IgD-negative memory B cell (primary cell): ENCODE results near the gene SIPA1L3. TPM values are rescaled to one million over a fixed set of nuclear protein-coding genes. Genes with fewer than 3 reads are reported as not detected.

Experiments used
- H3K27ac Mint-ChIP-seq, 3 donors: one replicate each; pipeline ENCODE4 v1.8.0; 2020 to 2022; ENCODE audit warnings: mild to moderate bottlenecking in 3 of 3, mixed read lengths in 3 of 3, moderate library complexity in 1 of 3
- H3K27me3 Mint-ChIP-seq: one replicate; pipeline ENCODE4 v1.8.0; 2021; ENCODE audit warnings: mixed read lengths
- H3K36me3 Mint-ChIP-seq: one replicate; pipeline ENCODE4 v1.8.0; 2020; ENCODE audit warnings: mild to moderate bottlenecking, mixed read lengths
- H3K4me1 Mint-ChIP-seq, 3 donors: one replicate each; pipeline ENCODE4 v1.8.0; 2020 to 2022; ENCODE audit warnings: mixed read lengths in 3 of 3, mild to moderate bottlenecking in 1 of 3
- H3K4me3 Mint-ChIP-seq, 4 donors: one replicate each; pipeline ENCODE4 v1.8.0; 2020 to 2022; ENCODE audit warnings: mild to moderate bottlenecking in 4 of 4, mixed read lengths in 4 of 4, moderate library complexity in 3 of 4
- H3K9me3 Mint-ChIP-seq, 3 donors: one replicate each; pipeline ENCODE4 v1.8.0; 2020 to 2021; ENCODE audit warnings: mixed read lengths in 3 of 3, mild to moderate bottlenecking in 1 of 3
- polyA plus RNA-seq: library from polyadenylated mRNA; unstranded; fragments of 300-500 nt; fragmentation: Illumina TruSeq; gene quantifications from one replicate; pipeline ENCODE4 v1.2.3, GENCODE V29; 2021

Gene SIPA1L3
- polyA plus RNA-seq, 1 donor from 2014 or later: 13.6 TPM

DNA sequence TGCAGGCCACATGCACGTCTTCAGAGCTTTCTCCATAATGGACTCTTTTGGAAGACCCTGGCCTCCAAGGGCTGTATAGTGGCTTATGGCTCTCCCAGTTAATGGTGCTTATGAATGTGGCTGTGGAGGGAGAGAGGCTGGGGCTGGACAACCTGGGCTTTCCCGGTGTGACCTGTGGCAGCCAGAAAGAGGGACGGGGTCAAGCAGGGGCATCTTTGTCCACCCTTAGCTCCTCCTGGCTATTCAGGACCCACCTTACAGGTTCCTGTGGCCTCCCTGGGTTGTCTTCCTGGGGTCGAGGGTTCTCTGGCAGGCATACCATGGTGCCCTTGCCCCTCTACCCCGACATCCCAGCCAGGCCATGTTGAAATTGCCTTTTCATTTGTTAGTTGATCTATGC lies 75.6 kb downstream of the SIPA1L3 start:
- Mint-ChIP-seq H3K4me1 (peaks cover 59 to 70% (median 65%) of the 10 kb centered on the region in 3 donors), H3K27me3 (peaks cover 1% of the 10 kb centered on the region), H3K4me3 (no peak overlapping the region), H3K27ac (peak overlapping the region in 2 of 3 donors; percentile 80 to 88), H3K9me3 (no peaks in the 10 kb centered on the region), H3K36me3 (peaks cover 1% of the 10 kb centered on the region)

DNA sequence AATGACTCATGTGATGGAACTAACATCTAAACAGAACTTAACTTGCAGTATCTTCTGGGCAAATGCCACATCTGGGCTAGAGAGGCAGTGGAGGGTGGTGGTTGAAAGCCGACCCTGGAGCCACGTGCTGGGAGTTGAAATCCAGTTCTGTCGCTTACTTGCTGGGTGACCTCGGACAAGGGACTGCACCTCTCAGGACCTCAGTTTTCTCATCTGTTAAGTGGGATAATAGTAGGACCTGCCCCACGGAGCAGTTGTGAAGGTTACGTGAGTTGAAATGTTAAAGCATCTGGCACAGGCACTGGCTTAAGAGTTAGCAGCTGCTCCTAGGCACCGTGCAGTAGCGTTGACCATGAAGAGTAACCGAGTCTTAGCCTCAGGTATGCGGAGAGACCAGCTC lies 76.1 kb downstream of the SIPA1L3 start:
- H3K27me3 Mint-ChIP-seq: peaks cover 1% of the 10 kb centered on the region
- peak overlapping the region in 2 of 3 donors; percentile 80 to 88 for H3K27ac Mint-ChIP-seq
- peaks cover 1% of the 10 kb centered on the region for H3K36me3 Mint-ChIP-seq
- peaks cover 54 to 68% (median 65%) of the 10 kb centered on the region in 3 donors for H3K4me1 Mint-ChIP-seq
- H3K4me3 Mint-ChIP-seq: peak overlapping the region in 1 of 4 donors; percentile 47
- no peaks in the 10 kb centered on the region for H3K9me3 Mint-ChIP-seq

DNA sequence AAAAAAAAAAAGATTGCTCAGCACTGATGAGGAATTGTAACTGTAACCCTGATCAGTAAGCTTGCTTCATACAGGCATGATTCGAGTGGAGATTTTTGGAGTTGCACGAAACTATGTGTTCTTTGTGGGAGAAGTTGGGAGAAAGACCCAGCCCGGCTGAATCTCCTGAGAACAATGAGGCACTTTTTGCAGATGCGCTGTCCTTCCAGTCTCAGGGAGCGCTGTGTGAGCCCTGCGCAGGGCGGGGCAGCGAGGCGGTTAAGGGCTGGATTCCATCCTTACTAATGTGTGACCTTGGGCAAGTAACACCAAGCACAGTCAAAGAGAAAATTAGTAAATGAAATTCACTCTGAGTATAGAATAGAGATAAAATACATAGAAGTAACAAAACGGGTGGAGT lies 76.9 kb downstream of the SIPA1L3 start:
- H3K27ac Mint-ChIP-seq: peak overlapping the region; percentile 35 to 94 (median 88)
- H3K27me3 Mint-ChIP-seq: peaks cover 1% of the 10 kb centered on the region
- H3K4me1 Mint-ChIP-seq: peaks cover 53 to 67% (median 61%) of the 10 kb centered on the region in 3 donors
- H3K36me3 Mint-ChIP-seq: peaks cover 1% of the 10 kb centered on the region
- no peak overlapping the region for H3K4me3 Mint-ChIP-seq
- H3K9me3 Mint-ChIP-seq: no peaks in the 10 kb centered on the region

DNA sequence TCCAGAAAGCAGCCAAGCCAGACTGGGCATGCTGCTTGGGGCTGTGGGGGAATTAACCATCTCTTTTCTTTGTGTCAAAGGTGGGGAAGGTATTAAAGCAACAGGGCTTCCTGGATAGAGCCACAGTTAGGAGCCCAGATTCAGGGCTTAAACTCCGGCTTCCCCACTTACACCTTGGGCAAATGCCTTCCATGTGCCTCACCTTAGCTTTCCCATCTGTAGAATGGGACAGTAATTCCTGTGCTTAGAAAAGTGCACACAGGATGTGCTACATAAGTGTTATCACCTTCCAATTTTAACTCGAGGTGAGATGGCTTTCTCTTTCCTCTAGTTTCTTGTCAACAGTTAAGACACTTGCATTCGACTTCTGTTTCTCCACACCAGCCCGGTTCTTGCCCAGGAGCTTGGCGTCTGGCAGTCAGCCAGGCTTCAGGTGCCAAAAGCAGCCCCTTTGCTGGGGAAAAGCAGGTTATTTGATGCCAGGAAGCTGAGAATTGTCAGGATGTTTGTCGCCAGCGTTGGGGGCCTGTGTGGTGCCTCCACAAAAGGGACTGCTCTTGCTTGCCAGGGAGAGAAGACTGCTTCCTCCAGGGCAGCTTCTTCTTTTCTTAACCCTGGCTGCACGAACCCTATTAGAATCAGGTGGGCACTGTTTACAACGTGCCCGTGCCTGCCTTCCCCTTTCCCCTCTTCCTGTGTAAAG lies 79.2 kb downstream of the SIPA1L3 start:
- Mint-ChIP-seq H3K9me3 (no peaks in the 10 kb centered on the region), H3K27ac (peak overlapping the region; percentile 91 to 95 (median 94)), H3K27me3 (no peaks in the 10 kb centered on the region), H3K4me1 (peaks cover 48 to 56% (median 50%) of the 10 kb centered on the region in 3 donors), H3K4me3 (peak overlapping the region; percentile 9 to 90 (median 82)), H3K36me3 (peaks cover 6% of the 10 kb centered on the region)

DNA sequence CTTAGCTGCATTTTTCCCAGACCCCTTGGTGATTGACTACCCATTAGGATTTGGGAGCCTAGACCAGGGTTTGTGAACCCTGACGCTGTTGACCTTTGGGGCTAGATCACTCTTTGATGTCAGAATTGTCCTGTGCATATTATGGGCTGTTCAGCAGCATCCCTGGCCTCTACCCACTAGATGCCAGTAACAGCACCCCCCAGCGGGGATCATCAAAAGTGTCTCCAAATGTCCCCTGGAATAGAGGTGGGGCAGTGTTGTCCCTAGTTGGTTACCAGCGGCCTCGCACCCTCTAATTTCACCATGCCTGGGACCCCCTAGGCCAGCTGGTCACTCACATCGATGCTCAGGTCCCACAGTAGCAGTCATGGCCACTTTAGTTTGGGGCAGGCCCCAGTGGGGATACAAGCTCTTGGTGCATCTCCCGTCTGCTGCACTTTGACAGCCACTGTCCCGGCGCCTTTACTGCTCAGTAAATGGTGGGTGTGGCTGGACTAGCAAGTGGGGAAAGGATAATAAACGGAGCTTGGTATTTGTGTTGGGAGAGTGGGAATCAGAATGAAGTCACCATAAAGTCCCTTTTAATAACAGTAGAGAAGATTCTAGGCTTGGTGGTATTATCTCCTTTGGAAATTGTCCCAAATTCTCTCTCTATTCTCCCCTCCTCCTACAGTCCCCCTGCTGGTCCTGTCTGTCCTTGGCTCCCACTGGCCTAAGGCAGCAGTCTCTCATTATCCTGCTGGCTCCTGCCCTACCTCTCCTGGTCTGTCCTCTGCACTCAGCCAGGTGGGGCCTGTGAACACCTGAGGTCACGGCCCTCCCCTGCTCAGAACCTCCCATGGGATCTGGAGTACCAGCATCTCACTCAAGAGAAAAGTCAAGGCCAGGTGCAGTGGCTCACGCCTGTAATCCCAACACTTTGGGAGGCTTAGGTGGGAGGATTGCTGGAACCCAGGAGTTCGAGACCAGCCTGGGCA lies 80.6 kb downstream of the SIPA1L3 start:
- peak overlapping the region in 1 of 4 donors; percentile 65 for H3K4me3 Mint-ChIP-seq

DNA sequence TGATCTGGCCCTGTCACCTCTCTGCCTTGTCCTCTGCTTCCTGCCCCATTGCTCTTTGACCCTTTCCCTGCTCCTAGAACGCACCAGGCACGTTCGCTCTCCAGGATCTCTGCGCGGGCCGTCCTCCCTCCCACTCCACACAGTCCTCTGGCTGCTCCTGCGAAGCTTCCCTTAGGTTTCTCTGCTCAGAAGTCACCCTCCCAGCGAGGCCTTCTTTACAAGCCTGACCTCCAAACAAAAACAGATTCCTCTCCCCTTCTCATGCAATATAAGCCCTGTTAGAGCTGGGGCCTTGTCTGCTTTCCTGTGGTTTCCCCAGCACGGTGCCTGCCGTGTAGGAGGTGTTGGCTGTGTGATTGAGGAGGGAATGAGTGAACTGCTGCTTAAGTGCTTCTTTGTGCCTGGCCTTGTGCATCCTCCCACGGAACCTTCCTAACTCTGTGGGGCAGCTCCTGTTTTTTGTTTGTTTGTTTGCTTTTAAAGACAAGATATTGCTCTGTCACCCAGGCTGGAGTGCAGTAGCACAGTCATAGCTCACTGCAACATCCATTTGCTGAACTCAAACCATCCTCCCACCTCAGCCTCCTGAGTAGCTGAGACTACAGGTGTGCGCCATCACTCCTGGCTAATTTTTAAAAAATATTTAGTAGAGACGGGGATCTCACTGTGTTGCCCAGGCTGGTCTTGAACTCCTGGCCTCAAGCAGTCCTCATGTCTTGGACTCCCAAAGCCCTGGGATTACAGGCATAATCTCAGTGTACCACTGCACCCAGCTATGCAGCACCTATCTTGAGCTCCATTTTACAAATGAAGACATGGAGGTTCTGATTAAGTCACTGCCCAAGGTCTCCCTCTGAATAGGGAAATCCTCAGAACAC lies 82.0 kb downstream of the SIPA1L3 start:
- Mint-ChIP-seq H3K27ac (peak overlapping the region; percentile 21 to 81 (median 73)), H3K4me1 (peaks cover 45 to 46% (median 46%) of the 10 kb centered on the region in 3 donors), H3K27me3 (no peaks in the 10 kb centered on the region), H3K9me3 (no peaks in the 10 kb centered on the region), H3K36me3 (peaks cover 5% of the 10 kb centered on the region), H3K4me3 (peak overlapping the region in 2 of 4 donors; percentile 8 to 80)

More for the DNA sequence above, 80.6 kb downstream of the SIPA1L3 start:
- Mint-ChIP-seq H3K9me3 (no peaks in the 10 kb centered on the region), H3K36me3 (peaks cover 5% of the 10 kb centered on the region), H3K27ac (peak overlapping the region in 2 of 3 donors; percentile 91 to 94), H3K27me3 (no peaks in the 10 kb centered on the region), H3K4me1 (peaks cover 48 to 53% (median 49%) of the 10 kb centered on the region in 3 donors)

DNA sequence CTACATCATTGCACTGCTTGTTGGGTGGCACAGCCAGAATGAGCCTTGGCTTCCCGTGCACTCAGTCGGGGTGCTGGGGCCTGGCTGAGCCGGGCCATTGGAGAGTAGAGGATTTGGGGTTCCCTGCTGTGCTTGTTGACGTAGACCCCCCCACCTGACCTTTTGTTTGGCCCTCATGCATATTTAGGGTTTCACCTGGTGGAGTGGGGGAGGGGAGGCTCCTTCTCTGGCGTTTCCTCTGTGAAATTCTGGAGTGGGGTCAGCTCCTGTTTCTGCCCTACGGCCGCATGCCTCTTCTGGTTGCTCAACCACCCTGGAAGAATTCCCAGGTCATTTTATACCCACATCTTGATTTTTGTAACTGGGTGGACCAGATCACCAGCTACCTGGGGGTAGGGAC lies 82.8 kb downstream of the SIPA1L3 start:
- no peak overlapping the region for H3K4me3 Mint-ChIP-seq
- H3K27me3 Mint-ChIP-seq: no peaks in the 10 kb centered on the region
- H3K27ac Mint-ChIP-seq: peak overlapping the region in 2 of 3 donors; percentile 10 to 35
- peaks cover 5% of the 10 kb centered on the region for H3K36me3 Mint-ChIP-seq
- no peaks in the 10 kb centered on the region for H3K9me3 Mint-ChIP-seq
- peaks cover 40 to 43% (median 40%) of the 10 kb centered on the region in 3 donors for H3K4me1 Mint-ChIP-seq

DNA sequence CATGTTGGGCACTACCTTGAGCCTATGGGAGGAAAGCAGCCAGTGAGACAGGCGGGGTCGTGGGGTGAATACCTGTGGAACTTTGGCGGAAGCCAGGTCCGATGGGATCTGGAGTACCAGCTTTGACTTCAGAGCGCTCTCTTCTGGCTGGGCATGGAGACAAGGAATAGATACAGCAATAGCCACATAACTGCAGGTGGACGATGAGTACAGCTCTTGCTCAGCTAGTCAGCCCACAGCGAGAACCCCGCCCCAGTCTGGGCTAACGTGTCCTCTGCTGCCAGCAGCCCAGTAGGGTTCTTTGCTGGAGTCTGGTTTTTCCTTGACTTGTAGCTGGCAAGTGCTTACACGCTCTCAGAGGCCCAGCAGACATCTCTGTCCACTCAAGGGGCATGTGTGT lies 83.4 kb downstream of the SIPA1L3 start:
- Mint-ChIP-seq H3K9me3 (no peaks in the 10 kb centered on the region), H3K27me3 (no peaks in the 10 kb centered on the region), H3K27ac (peak overlapping the region in 2 of 3 donors; percentile 10 to 35), H3K36me3 (peaks cover 5% of the 10 kb centered on the region), H3K4me1 (peaks cover 40 to 44% (median 40%) of the 10 kb centered on the region in 3 donors), H3K4me3 (peak overlapping the region in 1 of 4 donors; percentile 23)

DNA sequence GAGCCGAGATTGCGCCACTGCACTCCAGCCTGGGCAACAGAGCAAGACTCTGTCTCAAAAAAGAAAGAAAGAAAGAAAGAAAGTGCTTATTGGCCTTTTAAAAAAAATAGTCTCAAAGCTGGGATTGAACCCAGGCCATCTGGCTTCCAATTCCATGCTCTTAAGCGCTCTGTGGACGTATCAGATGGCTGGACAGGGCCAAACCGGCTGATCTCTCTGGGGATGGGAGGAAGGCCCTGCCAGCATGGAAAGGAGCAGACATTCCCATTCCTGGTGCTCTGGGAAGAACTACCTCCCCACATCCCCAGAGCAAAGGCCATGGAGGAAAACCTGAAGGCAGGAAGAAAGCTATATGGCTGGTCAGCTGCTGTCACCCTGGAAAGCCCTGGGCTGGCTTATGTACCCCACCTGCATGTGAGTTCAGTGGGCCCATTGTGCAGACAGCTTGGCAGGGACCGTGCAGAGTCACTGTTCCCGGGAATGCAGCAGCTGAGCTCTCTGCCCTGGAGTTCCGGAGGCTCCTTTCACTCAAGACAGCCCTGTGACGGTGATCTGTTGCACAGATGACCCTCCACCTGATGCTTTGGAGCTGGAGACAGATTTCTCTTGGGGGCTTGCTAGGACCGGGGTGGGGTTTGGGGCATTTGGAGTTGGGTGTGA lies 84.3 kb downstream of the SIPA1L3 start:
- Mint-ChIP-seq H3K27ac (peak overlapping the region in 2 of 3 donors; percentile 44 to 58), H3K27me3 (no peaks in the 10 kb centered on the region), H3K36me3 (peaks cover 5% of the 10 kb centered on the region), H3K4me1 (peaks cover 35 to 37% (median 37%) of the 10 kb centered on the region in 3 donors), H3K4me3 (peak overlapping the region in 2 of 4 donors; percentile 25 to 60), H3K9me3 (no peaks in the 10 kb centered on the region)

DNA sequence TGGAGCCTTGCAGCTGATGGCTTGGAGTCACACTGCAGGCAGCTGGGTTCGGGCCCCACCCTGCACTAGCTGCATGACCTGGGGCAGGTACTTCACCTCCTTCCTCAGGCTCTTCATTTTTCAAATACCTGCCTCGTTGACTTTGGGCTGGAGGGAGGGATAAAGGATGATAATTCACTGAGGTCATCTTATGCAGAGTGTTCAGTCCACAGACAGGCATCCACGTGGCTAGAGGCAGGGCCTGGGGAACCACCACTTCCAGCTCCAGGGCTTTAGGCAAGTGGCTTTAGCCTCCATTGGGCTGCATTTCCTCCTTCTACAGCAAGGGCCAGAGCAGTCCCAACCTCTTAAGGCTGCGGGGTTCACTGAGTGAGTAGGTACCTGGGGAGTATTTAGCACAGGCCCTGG lies 84.8 kb downstream of the SIPA1L3 start:
- Mint-ChIP-seq H3K4me3 (no peak overlapping the region), H3K27me3 (no peaks in the 10 kb centered on the region), H3K4me1 (peaks cover 30 to 32% (median 31%) of the 10 kb centered on the region in 3 donors), H3K36me3 (peaks cover 5% of the 10 kb centered on the region), H3K9me3 (no peaks in the 10 kb centered on the region), H3K27ac (peak overlapping the region in 1 of 3 donors; percentile 58)

DNA sequence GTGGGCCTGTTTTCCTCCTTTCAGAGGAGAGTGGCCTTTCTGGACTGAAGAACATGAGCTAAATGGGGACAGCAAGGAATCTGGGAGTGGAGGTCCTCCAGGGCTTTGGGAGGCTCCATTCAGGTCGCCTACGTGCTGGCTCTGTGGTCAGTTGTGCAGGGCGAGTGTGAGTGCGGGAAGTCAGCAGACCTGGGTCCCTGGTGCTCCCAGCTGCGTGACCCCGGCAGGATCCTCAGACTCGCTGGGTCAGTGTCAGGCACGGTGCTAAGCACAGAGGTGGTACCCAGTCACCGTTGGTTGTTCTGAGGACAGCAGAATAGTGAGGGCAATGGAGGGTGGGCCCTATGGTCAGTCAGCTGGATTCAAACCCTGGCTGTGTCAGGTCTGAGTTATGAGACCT lies 85.8 kb downstream of the SIPA1L3 start:
- H3K9me3 Mint-ChIP-seq: no peaks in the 10 kb centered on the region
- H3K27ac Mint-ChIP-seq: peak overlapping the region in 1 of 3 donors; percentile 10
- H3K4me1 Mint-ChIP-seq: peaks cover 25 to 26% (median 25%) of the 10 kb centered on the region in 3 donors
- peaks cover 5% of the 10 kb centered on the region for H3K36me3 Mint-ChIP-seq
- no peaks in the 10 kb centered on the region for H3K27me3 Mint-ChIP-seq
- no peak overlapping the region for H3K4me3 Mint-ChIP-seq

DNA sequence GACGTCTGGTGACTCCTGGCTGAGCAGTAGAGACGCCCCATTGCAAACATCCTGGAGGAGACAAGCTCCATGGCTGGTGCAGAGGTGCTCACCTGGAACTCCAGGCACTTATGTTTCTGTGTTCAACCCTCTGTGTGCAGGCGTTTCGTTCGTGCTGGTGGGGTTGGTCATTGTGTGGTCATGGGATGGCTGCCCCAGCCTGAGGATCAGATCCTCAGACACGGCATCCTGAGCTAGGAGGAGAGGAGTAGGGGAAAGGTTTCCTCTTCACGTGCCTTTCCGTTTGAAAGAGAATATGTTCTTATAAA lies 87.8 kb downstream of the SIPA1L3 start:
- H3K9me3 Mint-ChIP-seq: no peaks in the 10 kb centered on the region
- H3K27ac Mint-ChIP-seq: peak overlapping the region in 1 of 3 donors; percentile 85
- H3K27me3 Mint-ChIP-seq: no peaks in the 10 kb centered on the region
- H3K36me3 Mint-ChIP-seq: peaks cover 5% of the 10 kb centered on the region
- H3K4me3 Mint-ChIP-seq: no peak overlapping the region
- H3K4me1 Mint-ChIP-seq: peaks cover 22 to 28% (median 26%) of the 10 kb centered on the region in 3 donors

DNA sequence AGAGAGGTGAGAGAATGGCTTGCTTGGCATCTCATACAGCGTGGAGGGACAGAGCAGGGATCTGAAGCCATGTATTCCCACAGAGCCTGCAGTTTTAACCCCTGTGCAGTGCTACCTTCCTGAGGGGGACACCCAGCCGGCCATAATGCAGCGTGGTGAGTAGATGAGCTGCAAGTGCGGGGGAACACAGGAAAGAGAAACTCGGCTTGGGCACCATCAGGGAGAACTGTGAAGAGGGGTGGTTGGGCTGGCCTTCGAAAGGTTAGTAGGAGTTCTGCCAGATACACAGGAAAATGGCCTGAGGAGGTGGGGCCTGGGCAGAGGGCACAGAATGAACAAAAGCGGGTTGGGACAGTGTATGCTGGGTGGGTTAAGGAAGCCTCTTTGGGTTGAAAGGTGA lies 88.3 kb downstream of the SIPA1L3 start:
- Mint-ChIP-seq H3K27ac (peak overlapping the region in 1 of 3 donors; percentile 85), H3K27me3 (no peaks in the 10 kb centered on the region), H3K4me1 (peaks cover 22 to 26% (median 24%) of the 10 kb centered on the region in 3 donors), H3K36me3 (peaks cover under 1% of the 10 kb centered on the region), H3K4me3 (no peak overlapping the region), H3K9me3 (no peaks in the 10 kb centered on the region)

DNA sequence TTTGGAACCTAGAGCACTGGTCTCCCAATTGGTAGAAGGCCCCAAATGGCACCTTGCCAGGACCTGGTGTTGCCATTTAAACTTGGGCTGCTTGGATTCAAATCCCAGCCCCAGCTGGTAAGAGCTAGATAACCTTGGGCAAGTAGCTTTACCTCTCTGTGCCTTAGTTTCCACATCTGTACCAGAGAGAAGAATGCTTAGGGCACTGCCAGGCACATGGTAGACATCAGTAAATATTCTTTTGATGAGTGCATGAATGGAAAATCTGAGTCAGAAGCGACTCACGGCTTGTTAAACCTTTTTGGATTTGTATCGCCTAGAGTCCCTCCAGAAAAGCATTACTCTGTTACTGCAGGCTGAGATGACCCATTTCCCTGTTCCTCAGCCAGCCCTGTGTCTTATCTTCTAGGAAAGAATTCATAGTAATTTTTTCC lies 90.9 kb downstream of the SIPA1L3 start:
- peaks cover 18 to 24% (median 22%) of the 10 kb centered on the region in 3 donors for H3K4me1 Mint-ChIP-seq
- H3K27ac Mint-ChIP-seq: peak overlapping the region in 1 of 3 donors; percentile 39
- H3K4me3 Mint-ChIP-seq: no peak overlapping the region
- H3K36me3 Mint-ChIP-seq: no peaks in the 10 kb centered on the region
- no peaks in the 10 kb centered on the region for H3K27me3 Mint-ChIP-seq
- H3K9me3 Mint-ChIP-seq: no peaks in the 10 kb centered on the region
